SK-N-SH (cell line): Measurements from ENCODE around the gene RFX3. TPM values are rescaled to one million over a fixed set of nuclear protein-coding genes. Genes with fewer than 3 reads are reported as not detected.

Source experiments
- CTCF ChIA-PET: fragments of 300-600, 350-600 bp; formaldehyde crosslinking; extraction: SDS; loops from one replicate; lab custom pipeline; 2021; lab: Yijun Ruan, JAX
- POLR2A ChIA-PET: fragments of 350-600 bp; sonication (Branson Sonifier 250); formaldehyde crosslinking; extraction: SDS; loops from one replicate; lab custom pipeline; 2020; ENCODE audit warnings: antibody characterized with exemption, inconsistent platforms; lab: Yijun Ruan, JAX
- DNase-seq: peaks from one replicate; pipeline ENCODE4 v3.0.0; 2012
- H2AFZ ChIP-seq: fragments of 200-600 bp; sonication (generic); 2 replicates; pipeline ENCODE4 v1.8.1; 2016; ENCODE audit warnings: antibody characterized with exemption, mild to moderate bottlenecking, low read depth
- H3F3A ChIP-seq: fragments of 200-600 bp; sonication (generic); replicated peaks from 2 replicates; pipeline ENCODE3; 2016; ENCODE audit warnings: antibody characterized with exemption, mild to moderate bottlenecking; ENCODE audit not compliant: insufficient read depth
- H3K27ac ChIP-seq, 2 experiments: fragments of 200-500 bp in 1 of 2; fragments of 200-600 bp in 1 of 2; sonication (Bioruptor generic) in 1 of 2; sonication (generic), shearing (Covaris generic) in 1 of 2; 2 replicates each; pipeline versions ENCODE4 v1.5.1 to v1.6.1; 2014 to 2016; ENCODE audit warnings: low read depth in 2 of 2, inconsistent platforms in 1 of 2, low read length in 1 of 2, mild to moderate bottlenecking in 1 of 2, mixed read lengths in 1 of 2
- H3K27me3 ChIP-seq: fragments of 200-600 bp; sonication (generic), shearing (Covaris generic); 2 replicates; pipeline ENCODE4 v1.6.1; 2016; ENCODE audit warnings: mixed run types; ENCODE audit not compliant: insufficient read depth
- H3K36me3 ChIP-seq, 2 experiments: fragments of 200-500 bp in 1 of 2; fragments of 200-600 bp in 1 of 2; sonication (Bioruptor generic) in 1 of 2; sonication (generic) in 1 of 2; replicated peaks in 1 of 2; 2 replicates each; pipeline versions ENCODE3 to v1.5.1; 2014 to 2016; ENCODE audit warnings: low read length in 1 of 2, mild to moderate bottlenecking in 1 of 2; ENCODE audit not compliant: insufficient read depth in 2 of 2, control insufficient read depth in 1 of 2
- H3K4me1 ChIP-seq, 2 experiments: fragments of 200-500 bp in 1 of 2; fragments of 200-600 bp in 1 of 2; sonication (Bioruptor generic) in 1 of 2; sonication (generic), shearing (Covaris generic) in 1 of 2; 2 replicates each; pipeline versions ENCODE4 v1.5.1 to v1.6.1; 2014 to 2016; ENCODE audit warnings: low read depth in 1 of 2, low read length in 1 of 2, mixed run types in 1 of 2; ENCODE audit not compliant: insufficient read depth in 2 of 2, control insufficient read depth in 1 of 2
- H3K4me2 ChIP-seq: fragments of 200-600 bp; sonication (generic), shearing (Covaris generic); 2 replicates; pipeline ENCODE4 v1.6.1; 2017; ENCODE audit warnings: mixed run types
- H3K4me3 ChIP-seq, 2 experiments: fragments of 200-500 bp in 1 of 2; fragments of 200-600 bp in 1 of 2; sonication (Bioruptor generic) in 1 of 2; sonication (generic), shearing (Covaris generic) in 1 of 2; 2 replicates each; pipeline versions ENCODE4 v1.5.1 to v1.8.1; 2014 to 2016; ENCODE audit warnings: low read depth in 2 of 2, inconsistent platforms in 1 of 2, low read length in 1 of 2, mild to moderate bottlenecking in 1 of 2, mixed read lengths in 1 of 2, moderate library complexity in 1 of 2
- H3K79me2 ChIP-seq: fragments of 200-600 bp; sonication (generic); 2 replicates; pipeline ENCODE4 v1.8.1; 2017; ENCODE audit warnings: mild to moderate bottlenecking; ENCODE audit not compliant: insufficient read depth
- H3K9ac ChIP-seq: fragments of 200-600 bp; sonication (generic); 2 replicates; pipeline ENCODE4 v1.6.1; 2017; ENCODE audit warnings: mixed run types
- H3K9me2 ChIP-seq: fragments of 200-600 bp; sonication (generic); 2 replicates; pipeline ENCODE4 v1.6.1; 2017; ENCODE audit warnings: mixed run types
- H3K9me3 ChIP-seq: fragments of 200-600 bp; sonication (generic); 2 replicates; pipeline ENCODE4 v1.6.1; 2017; ENCODE audit warnings: mixed run types, mild to moderate bottlenecking, moderate library complexity
- H4K20me1 ChIP-seq: fragments of 200-600 bp; sonication (generic); 2 replicates; pipeline ENCODE4 v1.6.1; 2017; ENCODE audit warnings: mild to moderate bottlenecking, mixed run types; ENCODE audit not compliant: insufficient read depth
- EP300 ChIP-seq, 2 experiments: IDR thresholded peaks; 2 replicates each; pipeline versions ENCODE4 v1.4.0 to v1.6.1; 2012; ENCODE audit warnings: borderline replicate concordance in 1 of 2, low read depth in 1 of 2, low read length in 1 of 2
- EZH2phosphoT487 ChIP-seq: fragments of 200-600 bp; sonication (generic); IDR thresholded peaks from 2 replicates; pipeline ENCODE4 v1.6.1; 2017; ENCODE audit warnings: low read depth, mixed run types, mild to moderate bottlenecking, antibody characterized with exemption, moderate library complexity, borderline replicate concordance
- FOSL2 ChIP-seq: IDR thresholded peaks from 2 replicates; pipeline ENCODE4 v1.4.0; 2012; ENCODE audit warnings: low read depth, mild to moderate bottlenecking, moderate library complexity, borderline replicate concordance
- IRF3 ChIP-seq: fragments of 150-350 bp; IDR thresholded peaks from 2 replicates; pipeline ENCODE4 v1.6.1; 2016; ENCODE audit warnings: mild to moderate bottlenecking, low read depth, low read length
- JUND ChIP-seq: IDR thresholded peaks from 2 replicates; pipeline ENCODE4 v1.4.0; 2012
- MEF2A ChIP-seq: IDR thresholded peaks from 2 replicates; pipeline ENCODE4 v1.4.0; 2012; ENCODE audit warnings: low read depth, borderline replicate concordance
- NRF1 ChIP-seq: IDR thresholded peaks from 2 replicates; pipeline ENCODE4 v1.6.1; 2012; ENCODE audit warnings: low read depth, mild to moderate bottlenecking, low read length
- PBX3 ChIP-seq: IDR thresholded peaks from 2 replicates; pipeline ENCODE4; 2012
- REST ChIP-seq: IDR thresholded peaks from 2 replicates; pipeline ENCODE4 v1.6.1; 2012; ENCODE audit warnings: mild to moderate bottlenecking, low read depth, low read length, moderate library complexity
- RFX5 ChIP-seq: IDR thresholded peaks from 2 replicates; pipeline ENCODE4 v1.6.1; 2012; ENCODE audit warnings: mild to moderate bottlenecking, improper control_type of control experiment, low read length
- TCF12 ChIP-seq: IDR thresholded peaks from 2 replicates; pipeline ENCODE4 v1.4.0; 2012
- WGBS: methylation state at CpG from one replicate; pipeline ENCODE4 v1.1.6; 2017; ENCODE audit warnings: low lambda C conversion rate; 5-methylcytosine and 5-hydroxymethylcytosine counted together
- polyA plus RNA-seq, 3 experiments: library from polyadenylated mRNA; depleted of rRNA; stranded (reverse); fragments of >200 nt; gene quantifications; 2 replicates each; pipeline ENCODE4 v1.2.3, GENCODE V29; 2012

The RFX3 gene
- polyA plus RNA-seq, 1 of the 3 experiments (the other 2 are of a cell fraction) = 1.7 TPM

GRCh38 chr9:3413984-3414383, 111.8 kb downstream of the RFX3 start:
- Histone ChIP-seq H3K9me2 (no peaks in the 10 kb centered on the region), H3K79me2 (no peaks in the 10 kb centered on the region), H3K27me3 (no peaks in the 10 kb centered on the region), H2AFZ (no peak overlapping the region), H3K4me1 (no peaks in the 10 kb centered on the region; a peak in 1 of 4 replicates), H3K27ac (no peak overlapping the region), H4K20me1 (no peaks in the 10 kb centered on the region), H3K36me3 (no peaks in the 10 kb centered on the region), H3K9me3 (no peaks in the 10 kb centered on the region), H3F3A (no peaks in the 10 kb centered on the region), H3K9ac (no peak overlapping the region), H3K4me3 (no peak overlapping the region), H3K4me2 (no peak overlapping the region)
- no peak for DNase-seq
- ChIA-PET CTCF (interaction anchor here (1.4 kb wide), 1 partner anchor 27 kb away, joined by 4 read pairs; no protein-coding TSS in a partner anchor), POLR2A (no interaction called here)
- no peak for TF ChIP-seq EZH2phosphoT487
- no peak for TF ChIP-seq JUND
- no peak for TF ChIP-seq EP300 (IDR thresholded peaks at IDR 0.05; ENCODE audit: borderline replicate concordance in 1 of 2, low read depth in 1 of 2, low read length in 1 of 2)
- no peak for TF ChIP-seq PBX3
- TF ChIP-seq NRF1 = no peak
- no peak for TF ChIP-seq MEF2A
- TF ChIP-seq RFX5 = no peak

GRCh38 chr9:3410461-3410860, 115.3 kb downstream of the RFX3 start:
- no peaks in the 10 kb centered on the region for H3K9me3 ChIP-seq
- H3K9ac ChIP-seq = no peak overlapping the region
- H3K4me1 ChIP-seq = no peaks in the 10 kb centered on the region; a peak in 1 of 4 replicates
- no peak overlapping the region for H3K4me3 ChIP-seq
- 94% methylated on average over 4 of the region's 4 CpGs for WGBS
- H3K79me2 ChIP-seq = no peaks in the 10 kb centered on the region
- no peaks in the 10 kb centered on the region for H3K9me2 ChIP-seq
- TF ChIP-seq IRF3 (no peak), FOSL2 (no peak), TCF12 (no peak), EP300 (IDR thresholded peaks at IDR 0.05; ENCODE audit: borderline replicate concordance in 1 of 2, low read depth in 1 of 2, low read length in 1 of 2) (no peak), REST (no peak)
- CTCF ChIA-PET = interaction anchor here (1.2 kb wide), 1 partner anchor 57 kb away, joined by 3 read pairs; no protein-coding TSS in a partner anchor
- H3K27me3 ChIP-seq = no peaks in the 10 kb centered on the region
- no peak overlapping the region for H2AFZ ChIP-seq
- H3F3A ChIP-seq = no peaks in the 10 kb centered on the region
- no peak overlapping the region for H3K4me2 ChIP-seq
- no peaks in the 10 kb centered on the region for H4K20me1 ChIP-seq
- no peak overlapping the region for H3K27ac ChIP-seq
- DNase-seq = no peak
- POLR2A ChIA-PET = no interaction called here
- no peaks in the 10 kb centered on the region for H3K36me3 ChIP-seq
